Activated CD8-positive, alpha-beta memory T cell treated with anti-CD3 and anti-CD28 coated beads for 24 hours (primary cell): ENCODE measurements around the gene PEX3.
"Not testable (repeated sequence)": the region's sequence is repeated elsewhere in the genome, so short reads cannot be mapped to it uniquely, and the experiment has no call there.

ENCODE experiments used
- DNase-seq: peaks from one replicate; pipeline ENCODE4 v3.0.0-alpha.2; 2020

PEX3 gene

GRCh38 chr6:143449082-143449713 lies 1.4 kb upstream of the PEX3 start:
- no peak for DNase-seq

- DNase-seq: peak; percentile 74
Measured at GRCh38 chr6:143449714-143450452, 722 bp upstream of the PEX3 start.

GRCh38 chr6:143451531-143451930 lies 926 bp downstream of the PEX3 start:
- DNase-seq: no peak

GRCh38 chr6:143457563-143458359 lies 7.2 kb downstream of the PEX3 start:
- DNase-seq: no peak

GRCh38 chr6:143465546-143465945 lies 14.9 kb downstream of the PEX3 start:
- DNase-seq: no peak

- no peak for DNase-seq
Measured at GRCh38 chr6:143468026-143468425, 17.4 kb downstream of the PEX3 start.

GRCh38 chr6:143468823-143469222 lies 18.2 kb downstream of the PEX3 start:
- DNase-seq: not testable (repeated sequence)

GRCh38 chr6:143471822-143472221 lies 21.2 kb downstream of the PEX3 start:
- DNase-seq: no peak

- no peak for DNase-seq
Measured at GRCh38 chr6:143476545-143476944, 25.9 kb downstream of the PEX3 start.

- DNase-seq: no peak
Measured at GRCh38 chr6:143478479-143479062, 28.0 kb downstream of the PEX3 start.

GRCh38 chr6:143482593-143482992 lies 32.0 kb downstream of the PEX3 start:
- DNase-seq: no peak

- no peak for DNase-seq
Measured at GRCh38 chr6:143485967-143486366, 35.4 kb downstream of the PEX3 start.

GRCh38 chr6:143486752-143487151 lies 36.1 kb downstream of the PEX3 start:
- DNase-seq: no peak

GRCh38 chr6:143490244-143490643 lies 39.6 kb downstream of the PEX3 start:
- DNase-seq: no peak

GRCh38 chr6:143490775-143491174 lies 40.2 kb downstream of the PEX3 start:
- no peak for DNase-seq

- no peak for DNase-seq
Measured at GRCh38 chr6:143496974-143497373, 46.4 kb downstream of the PEX3 start.

GRCh38 chr6:143498428-143498827 lies 47.8 kb downstream of the PEX3 start:
- no peak for DNase-seq

GRCh38 chr6:143501851-143502250 lies 51.2 kb downstream of the PEX3 start:
- no peak for DNase-seq

- no peak for DNase-seq
Measured at GRCh38 chr6:143504369-143504768, 53.8 kb downstream of the PEX3 start.

GRCh38 chr6:143505111-143505510 lies 54.5 kb downstream of the PEX3 start:
- no peak for DNase-seq

- DNase-seq: no peak
Measured at GRCh38 chr6:143505537-143505936, 54.9 kb downstream of the PEX3 start.

- no peak for DNase-seq
Measured at GRCh38 chr6:143506199-143506598, 55.6 kb downstream of the PEX3 start.

- no peak for DNase-seq
Measured at GRCh38 chr6:143506620-143507019, 56.0 kb downstream of the PEX3 start.
